Measurements from ENCODE around the gene HIKESHI.
"Not testable (repeated sequence)": the region's sequence is repeated elsewhere in the genome, so short reads cannot be mapped to it uniquely, and the experiment has no call there.

DNA sequence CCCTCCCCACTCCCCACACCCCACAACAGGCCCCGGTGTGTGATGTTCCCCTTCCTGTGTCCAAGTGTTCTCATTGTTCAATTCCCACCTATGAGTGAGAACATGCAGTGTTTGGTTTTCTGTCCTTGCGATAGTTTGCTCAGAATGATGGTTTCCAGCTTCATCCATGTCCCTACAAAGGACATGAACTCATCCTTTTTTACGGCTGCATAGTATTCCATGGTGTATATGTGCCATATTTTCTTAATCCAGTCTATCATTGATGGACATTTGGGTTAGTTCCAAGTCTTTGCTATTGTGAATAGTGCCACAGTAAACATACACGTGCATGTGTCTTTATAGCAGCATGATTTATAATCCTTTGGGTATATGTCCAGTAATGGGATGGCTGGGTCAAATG lies 6.7 kb downstream of the HIKESHI start:
- TF ChIP-seq, protein P1, sequence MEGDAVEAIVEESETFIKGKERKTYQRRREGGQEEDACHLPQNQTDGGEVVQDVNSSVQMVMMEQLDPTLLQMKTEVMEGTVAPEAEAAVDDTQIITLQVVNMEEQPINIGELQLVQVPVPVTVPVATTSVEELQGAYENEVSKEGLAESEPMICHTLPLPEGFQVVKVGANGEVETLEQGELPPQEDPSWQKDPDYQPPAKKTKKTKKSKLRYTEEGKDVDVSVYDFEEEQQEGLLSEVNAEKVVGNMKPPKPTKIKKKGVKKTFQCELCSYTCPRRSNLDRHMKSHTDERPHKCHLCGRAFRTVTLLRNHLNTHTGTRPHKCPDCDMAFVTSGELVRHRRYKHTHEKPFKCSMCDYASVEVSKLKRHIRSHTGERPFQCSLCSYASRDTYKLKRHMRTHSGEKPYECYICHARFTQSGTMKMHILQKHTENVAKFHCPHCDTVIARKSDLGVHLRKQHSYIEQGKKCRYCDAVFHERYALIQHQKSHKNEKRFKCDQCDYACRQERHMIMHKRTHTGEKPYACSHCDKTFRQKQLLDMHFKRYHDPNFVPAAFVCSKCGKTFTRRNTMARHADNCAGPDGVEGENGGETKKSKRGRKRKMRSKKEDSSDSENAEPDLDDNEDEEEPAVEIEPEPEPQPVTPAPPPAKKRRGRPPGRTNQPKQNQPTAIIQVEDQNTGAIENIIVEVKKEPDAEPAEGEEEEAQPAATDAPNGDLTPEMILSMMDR (IDR thresholded peaks at IDR 0.05): not testable (repeated sequence)
- not testable (repeated sequence) for TF ChIP-seq EP300 (IDR thresholded peaks at IDR 0.05)
